HG03469 (cell line): ENCODE measurements around the gene PDIK1L.
"Not testable (repeated sequence)": the region's sequence is repeated elsewhere in the genome, so short reads cannot be mapped to it uniquely, and the experiment has no call there.

Experiments used
- ATAC-seq: cut with Tn5 transposase; IDR thresholded peaks from one replicate; pipeline ENCODE4 v1.9.1; 2021; ENCODE audit warnings: mild to moderate bottlenecking, moderate library complexity, moderate number of reproducible peaks; ENCODE audit not compliant: unreplicated experiment

PDIK1L gene

GRCh38 chr1:26089125-26089524 is 22.5 kb upstream of the PDIK1L start:
- no peak for ATAC-seq

- ATAC-seq: no peak
Measured at GRCh38 chr1:26090893-26091292, 20.7 kb upstream of the PDIK1L start.

GRCh38 chr1:26092422-26092821 is 19.2 kb upstream of the PDIK1L start:
- ATAC-seq: no peak

GRCh38 chr1:26093569-26093968 is 18.1 kb upstream of the PDIK1L start:
- ATAC-seq: not testable (repeated sequence)

GRCh38 chr1:26094076-26094669 is 17.5 kb upstream of the PDIK1L start:
- ATAC-seq: no peak

- ATAC-seq: no peak
Measured at GRCh38 chr1:26094677-26095383, 16.8 kb upstream of the PDIK1L start.

- ATAC-seq: no peak
Measured at GRCh38 chr1:26096471-26096870, 15.2 kb upstream of the PDIK1L start.

GRCh38 chr1:26097696-26098095 is 13.9 kb upstream of the PDIK1L start:
- no peak for ATAC-seq

GRCh38 chr1:26098602-26099001 is 13.0 kb upstream of the PDIK1L start:
- ATAC-seq: no peak

GRCh38 chr1:26099780-26100179 is 11.8 kb upstream of the PDIK1L start:
- ATAC-seq: no peak

- ATAC-seq: not testable (repeated sequence)
Measured at GRCh38 chr1:26100204-26100603, 11.4 kb upstream of the PDIK1L start.

- no peak for ATAC-seq
Measured at GRCh38 chr1:26102119-26102518, 9.5 kb upstream of the PDIK1L start.

GRCh38 chr1:26102526-26102925 is 9.1 kb upstream of the PDIK1L start:
- ATAC-seq: no peak

GRCh38 chr1:26105226-26105548 is 6.4 kb upstream of the PDIK1L start:
- ATAC-seq: not testable (repeated sequence)

GRCh38 chr1:26109229-26110164 is 2.1 kb upstream of the PDIK1L start:
- no peak for ATAC-seq

GRCh38 chr1:26110731-26111529 is 694 bp upstream of the PDIK1L start:
- no peak for ATAC-seq

GRCh38 chr1:26112407-26112775 is 767 bp downstream of the PDIK1L start:
- ATAC-seq: no peak

GRCh38 chr1:26114165-26114927 is 2.7 kb downstream of the PDIK1L start:
- ATAC-seq: no peak

GRCh38 chr1:26119892-26120608 is 8.4 kb downstream of the PDIK1L start:
- no peak for ATAC-seq
